HG03135 (cell line): Measurements from ENCODE around the gene RAB43.

ENCODE experiments used
- ATAC-seq: cut with Tn5 transposase; IDR thresholded peaks from one replicate; pipeline ENCODE4 v1.9.1; 2021; ENCODE audit warnings: mild to moderate bottlenecking, moderate library complexity; ENCODE audit not compliant: unreplicated experiment

The RAB43 gene

DNA sequence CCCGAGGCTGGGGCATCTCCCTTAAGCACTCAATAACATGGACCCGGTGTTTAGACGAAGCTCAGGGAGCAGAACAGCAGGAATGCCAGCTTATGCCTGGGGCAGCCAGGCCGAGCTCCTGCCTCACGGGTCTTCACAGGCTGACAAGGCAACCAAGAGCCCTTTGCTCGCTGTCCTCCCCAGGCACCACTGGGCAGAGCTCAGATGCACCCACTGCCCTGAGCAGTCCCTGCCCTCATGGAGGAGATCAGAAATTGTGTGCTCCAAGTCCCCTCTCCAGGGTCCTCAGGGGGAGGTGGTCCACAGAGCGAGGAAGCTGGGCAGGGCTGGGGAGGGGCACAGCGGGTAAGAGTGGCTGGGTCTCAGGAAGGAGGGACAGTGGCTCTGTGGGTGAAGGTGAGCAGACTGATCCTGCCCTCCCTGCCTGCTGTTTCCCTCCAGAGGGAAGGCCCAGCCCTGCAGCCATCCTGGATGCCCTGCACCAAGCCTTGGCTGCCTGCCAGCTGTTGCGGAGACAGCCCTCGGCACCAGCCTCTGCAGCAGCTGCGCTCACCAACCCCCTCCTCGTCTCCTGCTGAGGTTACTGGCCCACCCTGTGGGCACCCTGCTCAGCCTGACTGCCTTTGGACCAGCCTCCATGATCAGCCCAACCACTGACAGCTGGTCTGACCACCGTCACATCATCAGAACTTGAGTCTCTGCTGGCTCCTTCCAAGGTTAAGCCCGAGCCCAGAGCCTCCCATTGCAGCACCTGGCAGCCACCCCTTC, 82.1 kb downstream of the RAB43 start:
- no peak for ATAC-seq

DNA sequence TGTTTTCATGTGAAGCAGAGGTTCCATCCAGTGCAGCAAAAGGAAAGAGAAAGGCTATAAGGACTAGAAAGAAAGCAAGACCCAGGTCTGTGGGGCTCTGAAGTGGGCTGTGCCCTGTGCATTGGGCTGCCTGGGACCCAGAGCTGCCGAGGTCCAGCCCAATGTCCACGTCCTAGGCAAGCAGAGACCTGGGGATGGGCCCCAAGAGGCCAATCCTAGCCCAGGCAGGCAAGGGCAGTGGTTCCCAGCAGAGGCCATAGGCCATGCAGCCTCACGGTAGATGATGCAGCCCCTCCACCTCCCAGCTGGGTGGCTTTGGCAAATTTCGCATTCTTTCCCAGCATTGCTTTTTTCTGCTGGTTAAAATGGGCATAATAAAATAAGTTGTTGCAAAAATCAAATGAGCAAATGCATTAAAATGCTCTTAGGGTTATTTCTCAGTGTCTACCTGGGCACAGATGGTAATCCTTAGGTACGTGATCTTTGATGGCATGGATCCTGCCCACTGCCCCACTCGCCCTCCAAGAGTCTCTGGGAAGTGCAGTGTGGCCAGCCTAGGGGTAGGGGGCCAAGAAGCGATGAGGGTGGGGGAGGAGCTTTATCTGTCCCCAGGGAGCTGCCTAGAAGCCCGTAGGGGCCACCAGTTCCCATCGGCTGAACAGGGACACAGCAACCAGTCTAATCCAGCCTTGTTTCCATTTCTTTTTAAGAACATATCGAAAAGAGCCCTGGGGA, 83.3 kb downstream of the RAB43 start:
- no peak for ATAC-seq
